HepG2 (cell line): ENCODE data around the gene TOP2A. TPM values are rescaled to one million over a fixed set of nuclear protein-coding genes. Genes with fewer than 3 reads are reported as not detected.

ENCODE experiments used
- GZF1 ChIP-seq: sonication (generic); formaldehyde crosslinking; IDR thresholded peaks from 2 replicates; pipeline ENCODE4 v1.5.1; 2020; ENCODE audit warnings: mild to moderate bottlenecking, missing genetic modification reagents
- MIXL1 ChIP-seq: IDR thresholded peaks from 2 replicates; pipeline ENCODE4 v1.6.1; 2016
- NCOR1 ChIP-seq: fragments of 200-600 bp; sonication (generic); IDR thresholded peaks from 2 replicates; pipeline ENCODE4 v1.7.0; 2017; ENCODE audit warnings: antibody characterized with exemption, low read length, borderline replicate concordance
- POLR2G ChIP-seq: fragments of 200-400 bp; formaldehyde crosslinking; IDR thresholded peaks from 2 replicates; pipeline ENCODE4 v1.6.1; 2018; ENCODE audit warnings: mild to moderate bottlenecking, low read depth, low read length, moderate library complexity
- PREB ChIP-seq: sonication (generic); formaldehyde crosslinking; IDR thresholded peaks from 2 replicates; pipeline ENCODE4 v1.4.0; 2020; ENCODE audit warnings: missing genetic modification reagents
- SOX6 ChIP-seq, 2 experiments: fragments of 450-650 bp in 1 of 2; sonication (generic) in 1 of 2; formaldehyde crosslinking in 1 of 2; IDR thresholded peaks; 2 replicates each; pipeline versions ENCODE4 v1.4.0 to v1.6.1; 2017 to 2020; ENCODE audit warnings: antibody characterized with exemption in 1 of 2, mild to moderate bottlenecking in 1 of 2, missing genetic modification reagents in 1 of 2
- STAT6 ChIP-seq: sonication (generic); formaldehyde crosslinking; IDR thresholded peaks from 2 replicates; pipeline ENCODE4 v1.4.0; 2020; ENCODE audit warnings: missing genetic modification reagents, mild to moderate bottlenecking, borderline replicate concordance
- TCF12 ChIP-seq, 2 experiments: fragments of 450-650 bp in 1 of 2; sonication (generic) in 1 of 2; formaldehyde crosslinking in 1 of 2; IDR thresholded peaks; 2 replicates each; pipeline versions ENCODE4 v1.6.1 to v1.8.0; 2017 to 2022; ENCODE audit warnings: antibody characterized with exemption in 1 of 2, mild to moderate bottlenecking in 1 of 2, missing genetic modification reagents in 1 of 2, moderate library complexity in 1 of 2
- THYN1 ChIP-seq: sonication (generic); formaldehyde crosslinking; IDR thresholded peaks from 2 replicates; pipeline ENCODE4 v1.8.1; 2023; ENCODE audit warnings: low read depth, mild to moderate bottlenecking, moderate library complexity, missing genetic modification reagents, borderline replicate concordance
- TP53 ChIP-seq: sonication (generic); formaldehyde crosslinking; conservative IDR thresholded peaks from 2 replicates; pipeline ENCODE4 v1.4.0; 2020; ENCODE audit warnings: missing genetic modification reagents
- YEATS2 ChIP-seq: sonication (generic); formaldehyde crosslinking; IDR thresholded peaks from 2 replicates; pipeline ENCODE4 v1.4.0; 2020; ENCODE audit warnings: missing genetic modification reagents, borderline replicate concordance
- ZBTB1 ChIP-seq: sonication (generic); formaldehyde crosslinking; IDR thresholded peaks from 2 replicates; pipeline ENCODE4 v1.4.0; 2020; ENCODE audit warnings: missing genetic modification reagents, borderline replicate concordance
- ZFP91 ChIP-seq: sonication (generic); formaldehyde crosslinking; IDR thresholded peaks from 2 replicates; pipeline ENCODE4 v1.9.0; 2022; ENCODE audit warnings: missing genetic modification reagents, mild to moderate bottlenecking, borderline replicate concordance
- ZFX ChIP-seq: sonication (generic); formaldehyde crosslinking; IDR thresholded peaks from 2 replicates; pipeline ENCODE4 v1.4.0; 2020; ENCODE audit warnings: mild to moderate bottlenecking, low read depth, missing genetic modification reagents, moderate library complexity
- ZNF12 ChIP-seq: sonication (generic); formaldehyde crosslinking; IDR thresholded peaks from 2 replicates; pipeline ENCODE4 v1.5.0; 2020; ENCODE audit warnings: missing genetic modification reagents
- ZNF143 ChIP-seq: sonication (generic); formaldehyde crosslinking; IDR thresholded peaks from 2 replicates; pipeline ENCODE4 v1.4.0; 2020; ENCODE audit warnings: missing genetic modification reagents
- ZNF234 ChIP-seq: sonication (generic); formaldehyde crosslinking; conservative IDR thresholded peaks from 2 replicates; pipeline ENCODE4 v1.5.1; 2020; ENCODE audit warnings: mild to moderate bottlenecking, missing genetic modification reagents
- ZNF326 ChIP-seq: sonication (generic); formaldehyde crosslinking; IDR thresholded peaks from 2 replicates; pipeline ENCODE4 v1.4.0; 2020; ENCODE audit warnings: missing genetic modification reagents, borderline replicate concordance
- ZNF709 ChIP-seq: sonication (generic); formaldehyde crosslinking; IDR thresholded peaks from 2 replicates; pipeline ENCODE4 v1.5.0; 2020; ENCODE audit warnings: mild to moderate bottlenecking, missing genetic modification reagents
- ZNF710 ChIP-seq: sonication (generic); formaldehyde crosslinking; IDR thresholded peaks from 2 replicates; pipeline ENCODE4 v1.5.0; 2020; ENCODE audit warnings: mild to moderate bottlenecking, missing genetic modification reagents, borderline replicate concordance
- ZNF747 ChIP-seq: sonication (generic); formaldehyde crosslinking; IDR thresholded peaks from 2 replicates; pipeline ENCODE4 v1.8.1; 2023; ENCODE audit warnings: missing genetic modification reagents, mild to moderate bottlenecking, borderline replicate concordance
- ZNF776 ChIP-seq: sonication (generic); formaldehyde crosslinking; IDR thresholded peaks from 2 replicates; pipeline ENCODE4 v1.4.0; 2020; ENCODE audit warnings: mild to moderate bottlenecking, missing genetic modification reagents
- polyA plus RNA-seq, 8 experiments: library from polyadenylated mRNA; depleted of rRNA in 3 of 8; stranded (reverse) in 7 of 8; unstranded in 1 of 8; fragments of >200 nt; fragmentation: Illumina TruSeq in 4 of 8; extraction: Trizol in 4 of 8; gene quantifications; 2 replicates each; pipeline versions ENCODE4 v1.2.1 to v1.2.3, GENCODE V29; 2011 to 2016; ENCODE audit warnings: low read depth in 4 of 8, missing spikeins in 1 of 8, mixed read lengths in 1 of 8; ENCODE audit not compliant: insufficient read depth in 1 of 8
- total RNA-seq, 5 experiments: library from RNA; depleted of rRNA; stranded (reverse); fragments of >200 nt; fragmentation: Illumina TruSeq; extraction: Trizol; gene quantifications; 2 replicates each; pipeline ENCODE4 v1.2.3, GENCODE V29; 2016; ENCODE audit warnings: low read depth in 1 of 5

Gene TOP2A
- total and polyA plus RNA-seq, 2 of the 13 experiments (the other 11 are each of a cell fraction or from before 2014, with no cell fraction given): 108 to 327 TPM

DNA sequence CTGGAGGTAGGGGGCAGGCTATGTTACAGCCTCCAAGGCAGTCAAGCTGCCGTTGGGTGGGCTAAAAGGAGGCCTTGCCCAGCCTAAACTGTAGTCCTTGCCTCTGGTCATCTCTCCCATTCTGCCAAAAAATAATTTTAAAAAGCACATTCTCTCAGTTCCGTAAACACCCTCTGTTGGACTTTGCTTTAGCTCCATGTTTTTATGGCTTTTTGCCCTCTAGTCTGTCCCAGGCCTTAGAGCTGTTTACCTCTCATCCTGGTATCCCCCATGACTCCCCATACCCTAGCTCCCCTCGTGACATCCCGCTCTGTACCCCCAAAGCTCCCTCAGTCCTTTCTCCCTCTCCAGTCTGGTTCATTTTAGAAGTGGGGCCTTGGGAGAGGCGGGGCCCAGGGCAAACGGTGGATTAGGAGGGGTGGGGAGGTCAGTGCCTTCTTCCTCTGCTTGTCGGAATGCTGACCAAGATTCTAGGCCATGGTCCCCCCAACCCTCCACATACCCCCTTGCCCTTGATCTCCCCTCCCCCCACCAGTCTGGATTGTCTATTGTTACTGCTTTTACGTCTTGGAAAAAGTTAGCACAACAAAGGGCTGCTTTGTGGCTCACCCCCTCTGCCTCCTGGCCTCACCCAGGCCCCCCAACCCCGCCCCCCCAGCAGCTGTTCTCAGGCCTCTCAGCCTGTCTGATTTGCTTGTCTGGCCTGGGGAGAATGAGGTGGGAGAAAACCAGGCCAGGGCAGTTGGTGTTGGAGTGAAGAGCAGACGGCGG is 71.5 kb downstream of the TOP2A start (continued):
- TF ChIP-seq ZFP91 (CRISPR knock-in tag): no peak
- TF ChIP-seq ZBTB1 (CRISPR knock-in tag): no peak
- TF ChIP-seq ZNF234 (CRISPR knock-in tag): no peak
- TF ChIP-seq YEATS2 (CRISPR knock-in tag): no peak
- TF ChIP-seq NCOR1: peak; percentile 49
- no peak for TF ChIP-seq GZF1 (CRISPR knock-in tag)
- TF ChIP-seq ZNF747: no peak
- TF ChIP-seq POLR2G: no peak
- no peak for TF ChIP-seq THYN1
- TF ChIP-seq TCF12 (IDR thresholded peaks at IDR 0.05): no peak
- no peak for TF ChIP-seq TCF12 (CRISPR knock-in tag; IDR thresholded peaks at IDR 0.05)
- no peak for TF ChIP-seq TP53 (CRISPR knock-in tag)
- no peak for TF ChIP-seq ZFX (CRISPR knock-in tag)
- TF ChIP-seq ZNF143: no peak
- TF ChIP-seq ZNF12 (CRISPR knock-in tag): no peak
- no peak for TF ChIP-seq PREB (CRISPR knock-in tag)
- no peak for TF ChIP-seq MIXL1 (CRISPR knock-in tag)
- TF ChIP-seq ZNF776 (CRISPR knock-in tag): no peak
- no peak for TF ChIP-seq SOX6 (IDR thresholded peaks at IDR 0.05)
- no peak for TF ChIP-seq SOX6 (CRISPR knock-in tag; IDR thresholded peaks at IDR 0.05)
- TF ChIP-seq ZNF709: 0 out of 2 replicates have a peak, but pooled peaks have one; percentile 4
- no peak for TF ChIP-seq STAT6 (CRISPR knock-in tag)
- 0 out of 2 replicates have a peak, but pooled peaks have one; percentile 9 for TF ChIP-seq ZNF710 (CRISPR knock-in tag)
- no peak for TF ChIP-seq ZNF326 (CRISPR knock-in tag)
